Stimulated activated CD8-positive, alpha-beta memory T cell treated with anti-CD3 and anti-CD28 coated beads, Interleukin-15, amount 100 ng/mL, for 4 hours (primary cell): ENCODE measurements around the gene ELF4.

Experiments
- DNase-seq, 2 donors: peaks; one replicate each; pipeline ENCODE4 v3.0.0-alpha.2; 2020; ENCODE audit warnings: low read depth in 2 of 2

ELF4 gene

GRCh38 chrX:130114141-130114588 is 3.9 kb upstream of the ELF4 start:
- DNase-seq: no peak

DNA sequence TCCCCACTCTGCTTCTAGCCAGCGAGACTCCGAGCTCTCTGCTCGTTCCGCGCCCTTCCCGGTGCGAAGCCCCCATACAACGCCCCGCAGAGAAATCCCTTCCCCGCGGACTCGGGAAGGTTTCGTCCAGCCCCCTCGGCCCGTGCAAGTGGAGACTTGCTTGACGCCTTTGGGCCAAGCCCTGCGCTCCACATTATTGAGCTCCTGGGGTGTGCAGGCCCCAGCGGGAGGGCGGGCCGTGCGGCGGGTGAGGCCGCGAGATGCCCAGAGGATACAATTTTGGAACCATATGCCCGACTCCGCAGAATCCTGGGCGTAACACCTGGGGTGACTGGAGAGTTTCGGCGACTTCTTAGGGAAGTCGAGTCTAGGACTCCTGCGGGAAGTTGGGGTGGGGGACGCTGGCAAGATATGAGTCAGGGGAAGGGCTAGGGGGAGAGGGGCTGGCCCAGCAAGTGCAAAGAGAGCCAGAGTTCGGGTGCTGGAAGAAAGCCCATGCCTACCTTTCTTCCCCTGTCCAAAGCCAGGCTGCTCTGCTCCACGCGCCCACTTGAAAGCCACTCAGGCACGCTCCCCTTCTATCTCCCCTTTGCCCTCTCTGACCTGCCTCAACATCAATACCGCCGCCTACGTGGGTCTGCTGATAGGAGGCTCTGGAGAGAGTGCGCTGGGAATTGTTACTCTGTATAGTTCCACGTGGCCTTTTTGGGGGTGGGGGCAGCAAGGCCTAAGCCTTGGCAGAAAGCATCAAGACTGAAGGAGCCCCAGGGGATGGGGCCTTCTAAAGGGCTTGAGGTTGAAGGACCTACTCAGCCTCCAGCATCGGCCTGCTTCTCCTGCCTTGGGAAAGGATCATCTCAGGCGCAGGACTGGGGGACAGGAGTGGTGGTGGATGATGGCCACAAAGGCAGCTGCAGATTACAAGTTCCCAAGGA is 1.2 kb upstream of the ELF4 start:
- DNase-seq: no peak

DNA sequence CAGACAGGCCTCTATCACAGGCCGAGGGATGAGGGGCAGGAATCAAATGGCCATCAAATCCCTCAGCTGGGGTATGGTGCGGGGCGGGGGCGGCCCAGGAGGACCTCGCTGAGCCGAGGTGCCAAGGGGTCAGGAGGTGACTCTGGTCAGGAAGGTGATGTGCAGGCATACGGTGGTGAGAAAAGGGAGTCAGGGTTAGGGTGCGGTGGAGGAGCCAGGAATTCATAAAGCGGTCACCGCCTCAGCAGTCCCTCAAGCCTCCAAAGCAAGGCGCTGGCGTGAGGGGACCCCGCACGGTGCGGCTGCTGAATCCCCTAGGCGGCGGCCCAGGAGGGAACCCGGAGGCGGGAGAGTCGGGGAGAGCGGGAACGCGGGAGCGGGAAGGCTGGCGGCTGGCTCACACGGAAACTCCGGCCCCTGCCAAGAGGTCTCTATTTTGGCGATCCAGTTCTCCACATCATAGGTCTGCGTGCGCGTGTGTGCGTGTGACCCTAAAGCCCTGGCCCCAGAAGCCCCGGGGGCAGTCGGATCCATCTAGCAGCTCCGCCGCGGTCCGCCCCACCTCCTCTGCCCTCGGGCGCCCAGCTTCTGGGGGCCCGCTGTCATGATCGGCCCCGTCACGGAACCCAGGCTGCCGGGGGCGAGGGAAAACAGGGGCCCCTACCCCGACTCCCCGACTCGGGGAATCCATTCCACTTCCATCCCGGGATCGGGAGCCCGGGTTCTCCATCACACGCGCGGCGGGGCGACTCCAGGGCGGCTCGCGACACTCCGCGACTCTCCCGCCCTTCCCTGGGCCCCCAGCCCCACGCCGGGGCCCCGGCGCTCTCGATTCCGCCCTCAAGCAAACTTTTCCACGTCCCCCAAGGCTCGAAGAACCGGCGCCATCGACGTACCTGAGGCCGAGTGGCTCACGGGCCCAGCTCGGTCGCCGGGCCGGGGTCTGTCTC is 593 bp downstream of the ELF4 start:
- DNase-seq: no peak

DNA sequence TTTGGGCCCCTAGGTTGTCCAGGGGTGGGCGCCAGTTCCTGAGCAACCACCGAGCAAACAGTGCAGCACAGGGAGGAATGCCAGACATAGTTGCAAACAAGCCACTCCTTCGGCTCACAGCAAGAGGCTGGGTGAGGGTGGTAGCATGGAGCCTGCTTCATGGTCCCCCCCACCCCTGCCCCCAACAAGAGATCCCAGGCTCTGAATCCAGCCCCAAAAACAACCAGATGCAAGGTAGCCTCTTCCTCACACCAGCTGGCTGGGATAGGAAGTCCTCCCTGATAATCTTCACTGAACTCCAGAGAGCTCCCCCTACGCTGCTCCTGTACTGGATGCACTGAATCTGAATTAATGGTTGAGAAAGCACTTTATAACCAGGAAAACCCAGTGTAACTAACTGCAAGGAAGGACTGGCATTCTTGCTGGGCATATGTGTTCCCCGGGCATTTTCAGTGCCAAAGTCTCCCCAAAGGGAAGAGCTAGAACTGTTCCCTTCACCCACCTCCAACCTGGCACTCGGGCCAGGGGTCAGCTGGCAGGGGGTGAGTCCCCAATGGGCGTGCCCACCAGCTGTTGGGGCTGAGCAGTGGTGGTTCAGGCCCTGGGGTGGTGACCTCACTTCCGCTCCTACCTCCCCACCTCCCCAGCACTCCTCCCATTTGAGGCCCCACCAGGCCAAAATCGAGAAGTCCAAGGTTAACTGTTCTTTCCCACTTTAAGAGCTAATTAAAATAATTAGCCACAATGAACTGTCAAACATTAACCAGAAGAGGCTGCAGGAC is 1.5 kb downstream of the ELF4 start:
- no peak for DNase-seq

DNA sequence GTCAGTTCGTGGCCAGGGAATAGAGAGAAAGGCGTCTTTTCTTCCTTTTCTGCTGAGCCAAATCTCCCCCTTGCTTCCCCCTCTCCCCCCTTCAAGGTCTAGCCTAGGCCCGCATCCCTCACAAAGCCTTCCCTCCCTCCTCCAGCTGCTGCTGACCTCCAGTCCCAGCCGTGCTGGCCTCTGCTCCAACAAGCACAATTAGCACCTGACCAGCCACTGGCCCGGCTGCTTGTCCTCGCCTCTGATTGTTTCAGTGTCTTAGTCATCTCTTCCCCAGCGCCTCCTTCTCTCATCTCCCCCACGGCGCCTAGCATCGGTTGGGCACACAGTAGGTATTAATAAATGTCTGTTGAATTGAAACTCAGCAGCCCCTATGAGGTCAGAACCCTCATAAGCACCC is 4.2 kb downstream of the ELF4 start:
- no peak for DNase-seq

DNA sequence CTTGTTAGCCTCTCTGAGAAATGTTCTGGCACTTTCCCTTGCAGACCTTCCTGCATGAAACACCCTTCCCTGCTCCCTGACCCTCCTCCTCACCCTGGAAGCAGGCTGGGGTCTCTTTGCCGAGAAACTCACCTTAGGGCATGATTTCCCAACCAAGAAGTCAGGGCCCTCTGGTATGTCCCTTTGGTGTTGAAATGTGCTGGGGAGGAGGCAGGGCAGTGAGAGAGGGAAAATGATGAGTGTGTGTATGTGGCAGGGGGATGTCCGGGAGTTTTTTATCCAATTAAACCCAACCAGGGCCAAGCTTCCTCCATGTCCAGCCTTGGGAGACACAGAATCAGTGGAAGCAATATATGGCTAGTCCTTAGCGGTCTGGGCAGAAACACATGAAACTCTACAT is 5.1 kb downstream of the ELF4 start:
- DNase-seq: no peak

DNA sequence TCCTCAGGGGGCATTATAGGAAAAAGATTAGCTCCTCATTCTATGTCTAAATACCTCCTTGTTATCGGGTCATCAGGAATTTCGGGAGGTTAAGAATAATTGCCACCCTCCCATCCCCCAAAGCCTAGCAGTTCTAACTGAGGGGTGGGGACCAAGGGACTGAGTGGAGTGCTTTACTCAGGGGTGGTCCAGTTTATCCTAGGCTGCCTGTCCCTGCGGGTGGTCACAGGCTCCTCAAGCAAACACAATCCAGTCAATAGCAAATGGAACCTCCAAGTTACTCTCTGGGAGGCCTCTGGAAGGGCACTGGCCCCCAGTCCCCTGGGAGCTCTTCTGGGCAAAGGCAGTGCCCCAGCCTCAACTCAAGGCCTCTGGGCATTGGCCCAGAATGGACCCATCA is 6.7 kb downstream of the ELF4 start:
- no peak for DNase-seq

GRCh38 chrX:130100180-130100579 is 10.1 kb downstream of the ELF4 start:
- no peak for DNase-seq

DNA sequence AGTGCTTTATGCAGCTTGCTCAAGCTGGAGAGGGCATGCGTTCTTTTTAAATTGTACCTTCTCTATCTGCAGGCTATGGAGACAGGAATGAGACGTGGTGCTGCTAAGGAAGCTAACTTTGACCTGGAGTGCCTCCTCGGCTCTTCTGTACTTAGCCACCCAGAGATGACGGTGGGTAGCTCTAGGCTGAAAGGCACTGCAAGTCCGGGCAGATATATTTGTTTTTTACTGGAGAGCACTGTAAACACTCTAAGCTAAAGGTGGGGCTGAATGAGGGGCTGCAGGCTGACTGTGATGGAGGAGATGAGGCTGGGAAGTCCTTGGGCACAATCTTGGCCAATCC is 12.1 kb downstream of the ELF4 start:
- DNase-seq: no peak

DNA sequence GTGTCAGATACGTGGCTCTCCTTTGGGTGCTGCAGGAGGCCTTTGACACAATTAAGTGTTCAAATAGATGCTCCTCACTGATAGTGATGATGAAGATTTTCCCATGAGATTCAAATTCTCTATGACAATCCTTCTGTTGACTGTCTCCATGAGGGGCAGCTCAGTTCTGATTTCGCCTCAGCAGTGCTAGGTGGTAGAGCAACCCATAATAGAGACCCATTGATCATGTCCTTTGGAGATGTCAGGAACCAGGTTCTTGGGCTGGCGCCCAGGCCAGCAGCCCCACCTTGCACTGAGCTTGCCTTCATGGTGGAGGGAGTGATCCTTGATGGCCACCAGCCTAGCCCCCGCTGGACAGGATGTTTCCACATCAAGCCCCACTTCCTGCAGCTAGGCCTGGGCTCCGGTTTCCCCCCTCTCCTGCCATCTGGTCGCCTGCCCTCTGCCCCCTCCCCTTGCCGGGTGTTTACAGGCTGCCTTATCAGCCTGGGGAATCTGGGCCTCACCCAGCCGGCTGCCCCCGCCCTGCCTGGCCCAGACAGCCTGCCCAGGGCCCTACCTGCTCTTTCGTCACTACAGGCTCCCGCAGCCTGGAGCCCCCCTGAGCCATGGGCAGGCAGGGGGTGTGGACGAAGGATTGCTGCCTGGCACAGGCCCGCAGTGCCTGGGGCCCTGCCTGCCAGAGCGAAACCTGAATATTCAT is 12.6 kb downstream of the ELF4 start:
- DNase-seq: no peak

GRCh38 chrX:130095249-130096030 is 14.9 kb downstream of the ELF4 start:
- no peak for DNase-seq

- no peak for DNase-seq
Observed at GRCh38 chrX:130094696-130095095, 15.6 kb downstream of the ELF4 start.

GRCh38 chrX:130093271-130093670 is 17.0 kb downstream of the ELF4 start:
- DNase-seq: no peak

DNA sequence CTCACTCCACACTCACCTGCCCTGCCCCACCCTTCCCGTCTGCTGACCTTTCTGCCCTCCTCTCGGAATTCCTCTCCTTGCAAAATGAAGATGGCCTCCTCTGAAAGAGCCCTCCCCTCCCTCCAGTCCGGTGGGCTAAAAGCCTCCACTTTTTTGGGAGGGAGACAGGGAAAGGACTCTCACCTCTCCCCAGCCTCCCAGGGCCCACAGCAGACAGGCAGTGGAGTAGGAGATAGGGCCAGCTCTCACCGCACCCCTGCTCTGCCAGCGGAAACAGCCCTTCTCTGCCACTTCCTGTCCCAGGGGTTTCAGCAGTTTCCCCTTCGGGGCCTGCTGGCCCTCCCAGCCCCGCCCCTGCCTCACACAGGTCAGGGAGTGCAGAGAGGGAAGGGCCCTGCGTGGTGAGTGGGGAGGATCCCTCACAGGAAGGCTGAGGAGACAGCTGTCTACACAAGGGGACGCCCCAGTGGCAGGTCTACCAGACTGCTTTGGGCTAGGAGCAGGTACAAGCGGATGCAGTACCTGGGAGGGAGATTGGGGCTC is 18.2 kb downstream of the ELF4 start:
- peak; percentile 61 to 66 for DNase-seq

GRCh38 chrX:130090364-130090763 is 19.9 kb downstream of the ELF4 start:
- no peak for DNase-seq

- peak; percentile 47 to 50 for DNase-seq
Observed at GRCh38 chrX:130086447-130087206, 23.7 kb downstream of the ELF4 start.

GRCh38 chrX:130085551-130086446 is 24.5 kb downstream of the ELF4 start:
- DNase-seq: no peak

- DNase-seq: no peak
Observed at GRCh38 chrX:130084631-130085237, 25.6 kb downstream of the ELF4 start.
